Measurements from ENCODE around the gene DCAF6.

The DCAF6 gene

DNA sequence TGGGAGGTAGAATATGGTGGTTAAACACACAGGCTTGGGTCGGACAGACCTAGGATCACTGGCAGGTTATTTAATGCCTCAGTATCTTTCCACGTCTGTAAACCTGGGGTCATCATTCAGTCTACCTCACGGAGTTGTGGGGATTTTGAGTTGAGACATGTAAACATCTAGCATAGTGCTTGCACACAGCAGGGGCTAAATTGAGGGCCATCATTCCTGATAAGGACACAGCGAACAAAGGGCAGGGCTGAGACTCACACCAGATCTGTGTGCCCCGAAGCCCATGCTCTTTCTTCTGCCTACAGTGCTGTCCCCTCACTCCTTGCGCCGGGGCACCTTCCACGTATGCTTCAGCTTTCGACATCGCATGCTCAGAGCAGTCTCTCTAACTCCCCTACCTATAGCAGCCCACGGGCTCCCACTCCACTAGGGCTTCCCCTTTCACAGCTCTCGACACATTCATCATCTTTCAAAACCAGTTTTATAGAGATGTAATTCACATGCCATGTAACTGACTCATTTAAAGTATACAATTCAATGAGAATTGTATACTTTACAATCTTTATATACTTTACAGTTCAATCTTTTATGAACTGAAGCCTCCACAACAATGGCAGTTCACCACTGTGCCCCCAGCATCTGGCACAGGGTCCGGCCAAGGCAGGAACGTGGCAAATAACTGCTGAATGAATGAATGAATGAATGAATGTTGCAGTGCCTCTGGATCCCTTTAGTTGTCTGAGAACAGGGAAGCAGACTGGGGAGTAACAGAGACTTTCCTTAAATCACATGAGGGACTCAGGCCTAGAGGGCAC is 152.2 kb downstream of the DCAF6 start:
- Histone ChIP-seq H3K27me3 (ENCODE audit: insufficient read depth, low read length, poor library complexity) (no peaks in the 10 kb centered on the region), H3K27ac (ENCODE audit: low read length) (no peak overlapping the region), H3K9me3 (ENCODE audit: insufficient read depth, low read length, severe bottlenecking) (no peaks in the 10 kb centered on the region), H3K36me3 (ENCODE audit: insufficient read depth, low read length) (peaks cover 23% of the 10 kb centered on the region), H2AFZ (ENCODE audit: low read depth, low read length) (no peak overlapping the region), H4K20me1 (ENCODE audit: insufficient read depth, low read length) (no peaks in the 10 kb centered on the region), H3K9ac (ENCODE audit: low read depth, low read length) (no peak overlapping the region), H3K4me3 (ENCODE audit: low read depth in 1 of 2, low read length in 2 of 2) (no peak overlapping the region), H3K79me2 (ENCODE audit: insufficient read depth, low read length) (no peaks in the 10 kb centered on the region), H3K4me1 (ENCODE audit: insufficient read depth, low read length) (no peaks in the 10 kb centered on the region), H3K4me2 (ENCODE audit: insufficient read depth, low read length) (no peak overlapping the region)
- TF ChIP-seq, protein P1, sequence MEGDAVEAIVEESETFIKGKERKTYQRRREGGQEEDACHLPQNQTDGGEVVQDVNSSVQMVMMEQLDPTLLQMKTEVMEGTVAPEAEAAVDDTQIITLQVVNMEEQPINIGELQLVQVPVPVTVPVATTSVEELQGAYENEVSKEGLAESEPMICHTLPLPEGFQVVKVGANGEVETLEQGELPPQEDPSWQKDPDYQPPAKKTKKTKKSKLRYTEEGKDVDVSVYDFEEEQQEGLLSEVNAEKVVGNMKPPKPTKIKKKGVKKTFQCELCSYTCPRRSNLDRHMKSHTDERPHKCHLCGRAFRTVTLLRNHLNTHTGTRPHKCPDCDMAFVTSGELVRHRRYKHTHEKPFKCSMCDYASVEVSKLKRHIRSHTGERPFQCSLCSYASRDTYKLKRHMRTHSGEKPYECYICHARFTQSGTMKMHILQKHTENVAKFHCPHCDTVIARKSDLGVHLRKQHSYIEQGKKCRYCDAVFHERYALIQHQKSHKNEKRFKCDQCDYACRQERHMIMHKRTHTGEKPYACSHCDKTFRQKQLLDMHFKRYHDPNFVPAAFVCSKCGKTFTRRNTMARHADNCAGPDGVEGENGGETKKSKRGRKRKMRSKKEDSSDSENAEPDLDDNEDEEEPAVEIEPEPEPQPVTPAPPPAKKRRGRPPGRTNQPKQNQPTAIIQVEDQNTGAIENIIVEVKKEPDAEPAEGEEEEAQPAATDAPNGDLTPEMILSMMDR (IDR thresholded peaks at IDR 0.05; ENCODE audit: borderline replicate concordance, extremely low read depth, low read length, poor library complexity, severe bottlenecking): no peak
- TF ChIP-seq EZH2 (IDR thresholded peaks at IDR 0.05; ENCODE audit: borderline replicate concordance, low read depth, low read length, severe bottlenecking): no peak
- no peak for ATAC-seq (ENCODE audit: insufficient read depth, low read depth)
- no peak for DNase-seq

DNA sequence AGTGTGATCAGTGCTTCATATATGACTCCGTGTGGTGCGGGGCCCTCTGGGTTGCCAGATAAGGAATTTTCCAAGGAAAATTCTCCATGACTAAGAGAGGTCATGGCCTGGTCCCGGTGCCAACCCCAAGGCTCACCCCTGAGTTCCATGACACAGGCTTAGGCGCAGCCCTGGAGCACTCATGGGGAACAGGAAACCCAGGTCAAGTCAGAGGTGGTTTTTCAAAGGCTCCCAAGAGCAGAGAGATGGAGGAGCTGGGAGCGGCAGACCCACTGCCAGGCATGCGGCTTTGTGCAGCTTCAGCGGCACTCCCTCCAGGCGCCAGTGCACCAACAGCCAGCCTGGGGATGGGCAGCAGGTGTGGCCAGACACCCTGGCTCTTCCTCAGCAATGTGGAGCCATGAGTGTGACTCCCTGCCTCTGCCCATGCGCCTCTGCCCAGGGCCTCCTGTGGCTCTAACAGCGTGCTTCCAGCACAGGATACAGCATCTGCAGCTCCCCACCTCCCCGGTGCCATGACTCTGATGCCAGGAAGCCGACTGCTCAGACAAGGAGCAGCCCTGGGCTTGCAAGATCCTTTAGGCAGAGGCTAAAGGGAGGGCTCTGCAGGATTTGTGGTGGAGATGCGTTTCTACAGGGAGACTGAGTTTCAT is 153.0 kb downstream of the DCAF6 start:
- Histone ChIP-seq H3K9ac (ENCODE audit: low read depth, low read length) (no peak overlapping the region), H3K4me2 (ENCODE audit: insufficient read depth, low read length) (no peak overlapping the region), H3K27me3 (ENCODE audit: insufficient read depth, low read length, poor library complexity) (no peaks in the 10 kb centered on the region)

DNA sequence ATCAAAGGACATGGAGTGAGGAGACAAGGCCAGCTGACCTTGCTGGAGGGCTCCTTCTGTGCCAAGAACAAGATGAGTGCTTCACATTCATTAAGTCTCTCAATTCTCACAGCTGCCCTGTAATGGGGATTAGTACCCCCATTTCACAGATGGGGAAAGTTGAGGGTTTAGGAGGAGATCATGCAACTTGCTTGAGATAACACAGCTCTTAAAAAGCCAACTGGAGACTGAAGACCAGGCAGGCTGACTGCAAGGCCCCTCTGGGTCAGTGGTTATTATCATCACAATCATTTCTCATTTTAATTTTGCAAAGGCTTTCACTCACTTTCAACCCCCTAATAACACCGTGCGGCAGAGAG is 153.5 kb downstream of the DCAF6 start:
- Histone ChIP-seq H3K4me3 (ENCODE audit: low read depth in 1 of 2, low read length in 2 of 2) (no peak overlapping the region), H3K79me2 (ENCODE audit: insufficient read depth, low read length) (no peaks in the 10 kb centered on the region), H3K27me3 (ENCODE audit: insufficient read depth, low read length, poor library complexity) (no peaks in the 10 kb centered on the region), H3K4me1 (ENCODE audit: insufficient read depth, low read length) (no peaks in the 10 kb centered on the region), H3K9ac (ENCODE audit: low read depth, low read length) (no peak overlapping the region), H3K36me3 (ENCODE audit: insufficient read depth, low read length) (peaks cover 14% of the 10 kb centered on the region), H3K9me3 (ENCODE audit: insufficient read depth, low read length, severe bottlenecking) (no peaks in the 10 kb centered on the region), H2AFZ (ENCODE audit: low read depth, low read length) (no peak overlapping the region), H3K27ac (ENCODE audit: low read length) (no peak overlapping the region), H4K20me1 (ENCODE audit: insufficient read depth, low read length) (no peaks in the 10 kb centered on the region), H3K4me2 (ENCODE audit: insufficient read depth, low read length) (no peak overlapping the region)
- DNase-seq (no peak), ATAC-seq (ENCODE audit: insufficient read depth, low read depth) (no peak)
- no peak for TF ChIP-seq EZH2 (IDR thresholded peaks at IDR 0.05; ENCODE audit: borderline replicate concordance, low read depth, low read length, severe bottlenecking)
- TF ChIP-seq, protein P1 (IDR thresholded peaks at IDR 0.05; ENCODE audit: borderline replicate concordance, extremely low read depth, low read length, poor library complexity, severe bottlenecking): no peak

More for the DNA sequence above, 153.0 kb downstream of the DCAF6 start:
- no peaks in the 10 kb centered on the region for H3K9me3 ChIP-seq (ENCODE audit: insufficient read depth, low read length, severe bottlenecking)
- no peak overlapping the region for H3K27ac ChIP-seq (ENCODE audit: low read length)
- peaks cover 18% of the 10 kb centered on the region for H3K36me3 ChIP-seq (ENCODE audit: insufficient read depth, low read length)
- no peaks in the 10 kb centered on the region for H3K4me1 ChIP-seq (ENCODE audit: insufficient read depth, low read length)
- H2AFZ ChIP-seq (ENCODE audit: low read depth, low read length): no peak overlapping the region
- TF ChIP-seq EZH2 (IDR thresholded peaks at IDR 0.05; ENCODE audit: borderline replicate concordance, low read depth, low read length, severe bottlenecking): no peak
- TF ChIP-seq, protein P1 (IDR thresholded peaks at IDR 0.05; ENCODE audit: borderline replicate concordance, extremely low read depth, low read length, poor library complexity, severe bottlenecking): no peak
- ATAC-seq (ENCODE audit: insufficient read depth, low read depth): no peak
- no peak overlapping the region for H3K4me3 ChIP-seq (ENCODE audit: low read depth in 1 of 2, low read length in 2 of 2)
- no peaks in the 10 kb centered on the region for H4K20me1 ChIP-seq (ENCODE audit: insufficient read depth, low read length)
- H3K79me2 ChIP-seq (ENCODE audit: insufficient read depth, low read length): no peaks in the 10 kb centered on the region
- no peak for DNase-seq
